ENCODE measurements around the gene TSSC4. TPM values are rescaled to one million over a fixed set of nuclear protein-coding genes. Genes with fewer than 3 reads are reported as not detected.

TSSC4 gene
- total RNA-seq, 3 donors from 2014 or later = 33.9 to 58.8 (median 39.2) TPM

- no peak for TF ChIP-seq CTCF (IDR thresholded peaks at IDR 0.05)
- peaks cover 23% of the 10 kb centered on the region for H3K4me1 ChIP-seq (ENCODE audit: low read depth)
- no peaks in the 10 kb centered on the region for H3K9me3 ChIP-seq
- H3K4me3 ChIP-seq = no peak overlapping the region
- peaks cover 6% of the 10 kb centered on the region for H3K36me3 ChIP-seq (ENCODE audit: low read depth)
- intact Hi-C loops (cut with DNase I, micrococcal nuclease) = no loop called here
- ATAC-seq = no peak
- DNase-seq = no peak
Measured at GRCh38 chr11:2402106-2402505, 1.6 kb downstream of the TSSC4 start.

- Histone ChIP-seq H3K9me3 (no peaks in the 10 kb centered on the region), H3K36me3 (ENCODE audit: low read depth) (peaks cover 6% of the 10 kb centered on the region), H3K4me3 (no peak overlapping the region), H3K4me1 (ENCODE audit: low read depth) (peaks cover 23% of the 10 kb centered on the region)
- TF ChIP-seq CTCF (IDR thresholded peaks at IDR 0.05) = no peak
- ATAC-seq (no peak), DNase-seq (no peak)
- intact Hi-C loops (cut with DNase I, micrococcal nuclease) = no loop called here
Measured at GRCh38 chr11:2402890-2403645, 2.5 kb downstream of the TSSC4 start.

GRCh38 chr11:2404735-2405196, 4.2 kb downstream of the TSSC4 start:
- ATAC-seq (no peak), DNase-seq (no peak)
- no peak overlapping the region for H3K4me3 ChIP-seq
- H3K9me3 ChIP-seq = no peaks in the 10 kb centered on the region
- TF ChIP-seq CTCF (IDR thresholded peaks at IDR 0.05) = no peak
- intact Hi-C loops (cut with DNase I, micrococcal nuclease) = no loop called here
- peaks cover 13% of the 10 kb centered on the region for H3K4me1 ChIP-seq (ENCODE audit: low read depth)
- peaks cover 6% of the 10 kb centered on the region for H3K36me3 ChIP-seq (ENCODE audit: low read depth)

GRCh38 chr11:2406451-2406850, 5.9 kb downstream of the TSSC4 start:
- ATAC-seq (no peak), DNase-seq (no peak)
- Histone ChIP-seq H3K36me3 (ENCODE audit: low read depth) (no peaks in the 10 kb centered on the region), H3K4me1 (ENCODE audit: low read depth) (peaks cover 9% of the 10 kb centered on the region), H3K9me3 (no peaks in the 10 kb centered on the region), H3K4me3 (no peak overlapping the region)
- intact Hi-C loops (cut with DNase I, micrococcal nuclease) = no loop called here
- no peak for TF ChIP-seq CTCF (IDR thresholded peaks at IDR 0.05)

GRCh38 chr11:2406878-2407410, 6.4 kb downstream of the TSSC4 start:
- no peaks in the 10 kb centered on the region for H3K36me3 ChIP-seq (ENCODE audit: low read depth)
- H3K4me1 ChIP-seq (ENCODE audit: low read depth) = peaks cover 4% of the 10 kb centered on the region
- peak in 1 of 3 donors; percentile 56 for DNase-seq
- ATAC-seq = peak; percentile 46
- no peak for TF ChIP-seq CTCF (IDR thresholded peaks at IDR 0.05)
- H3K4me3 ChIP-seq = no peak overlapping the region
- no peaks in the 10 kb centered on the region for H3K9me3 ChIP-seq
- intact Hi-C loops (cut with DNase I, micrococcal nuclease) = no loop called here

All from mucosa of descending colon (tissue), 3 donors.